ENCODE results near the gene LCP2.

DNA sequence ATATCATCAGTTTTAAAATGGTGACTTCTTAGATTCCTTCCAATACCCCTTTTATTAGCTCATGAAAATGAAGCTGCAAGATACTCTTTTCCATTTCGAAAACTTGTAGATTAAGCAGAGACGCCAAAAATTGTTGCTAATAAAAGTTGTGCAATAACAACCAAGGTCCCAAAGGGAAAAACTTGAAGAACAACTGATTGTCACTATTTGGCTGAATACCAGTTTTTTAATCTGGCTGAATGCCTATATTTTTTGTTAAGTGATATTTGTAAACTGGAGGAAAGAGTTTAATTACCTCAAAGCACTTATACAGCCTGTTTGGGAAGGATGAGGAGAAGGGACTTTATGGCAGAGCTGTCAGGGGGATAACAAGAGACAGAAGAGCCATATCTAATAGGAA lies 50.2 kb downstream of the LCP2 start:
- TF ChIP-seq, protein P1, sequence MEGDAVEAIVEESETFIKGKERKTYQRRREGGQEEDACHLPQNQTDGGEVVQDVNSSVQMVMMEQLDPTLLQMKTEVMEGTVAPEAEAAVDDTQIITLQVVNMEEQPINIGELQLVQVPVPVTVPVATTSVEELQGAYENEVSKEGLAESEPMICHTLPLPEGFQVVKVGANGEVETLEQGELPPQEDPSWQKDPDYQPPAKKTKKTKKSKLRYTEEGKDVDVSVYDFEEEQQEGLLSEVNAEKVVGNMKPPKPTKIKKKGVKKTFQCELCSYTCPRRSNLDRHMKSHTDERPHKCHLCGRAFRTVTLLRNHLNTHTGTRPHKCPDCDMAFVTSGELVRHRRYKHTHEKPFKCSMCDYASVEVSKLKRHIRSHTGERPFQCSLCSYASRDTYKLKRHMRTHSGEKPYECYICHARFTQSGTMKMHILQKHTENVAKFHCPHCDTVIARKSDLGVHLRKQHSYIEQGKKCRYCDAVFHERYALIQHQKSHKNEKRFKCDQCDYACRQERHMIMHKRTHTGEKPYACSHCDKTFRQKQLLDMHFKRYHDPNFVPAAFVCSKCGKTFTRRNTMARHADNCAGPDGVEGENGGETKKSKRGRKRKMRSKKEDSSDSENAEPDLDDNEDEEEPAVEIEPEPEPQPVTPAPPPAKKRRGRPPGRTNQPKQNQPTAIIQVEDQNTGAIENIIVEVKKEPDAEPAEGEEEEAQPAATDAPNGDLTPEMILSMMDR (conservative IDR thresholded peaks at IDR 0.05 in 1 of 2, IDR thresholded peaks at IDR 0.05 in 1 of 2; ENCODE audit: low read depth in 1 of 2, low read length in 2 of 2), result no peak
- TF ChIP-seq EZH2 (IDR thresholded peaks at IDR 0.05; ENCODE audit: low read length, missing control alignments), result no peak

Data from fibroblast of lung (primary cell).